IPS-18a (cell line): ENCODE results near the gene LIMK2.
"Not testable (repeated sequence)": the region's sequence is repeated elsewhere in the genome, so short reads cannot be mapped to it uniquely, and the experiment has no call there.

ENCODE experiments used
- H3K27ac ChIP-seq: one replicate; pipeline ENCODE4 v1.5.1; 2013; ENCODE audit warnings: low read length
- H3K27me3 ChIP-seq: one replicate; pipeline ENCODE4 v1.6.1; 2013; ENCODE audit warnings: mild to moderate bottlenecking, low read length; ENCODE audit not compliant: control insufficient read depth, insufficient read depth
- H3K36me3 ChIP-seq: one replicate; pipeline ENCODE4 v1.6.1; 2013; ENCODE audit warnings: low read depth, low read length; ENCODE audit not compliant: control insufficient read depth
- H3K4me1 ChIP-seq: one replicate; pipeline ENCODE4 v1.6.1; 2013; ENCODE audit warnings: low read depth, low read length; ENCODE audit not compliant: control insufficient read depth
- H3K4me3 ChIP-seq: one replicate; pipeline ENCODE4 v1.5.1; 2013; ENCODE audit warnings: low read length
- H3K9ac ChIP-seq: one replicate; pipeline ENCODE4 v1.6.1; 2013; ENCODE audit warnings: mild to moderate bottlenecking, low read length, moderate library complexity
- H3K9me3 ChIP-seq: one replicate; pipeline ENCODE4 v1.6.1; 2013; ENCODE audit warnings: low read depth, low read length; ENCODE audit not compliant: control insufficient read depth

Gene LIMK2

GRCh38 chr22:31192513-31192912 lies 19.6 kb upstream of the LIMK2 start:
- no peak overlapping the region for H3K4me3 ChIP-seq
- no peaks in the 10 kb centered on the region for H3K9me3 ChIP-seq
- no peak overlapping the region for H3K9ac ChIP-seq
- H3K36me3 ChIP-seq: peaks cover 4% of the 10 kb centered on the region
- H3K4me1 ChIP-seq: no peaks in the 10 kb centered on the region
- H3K27me3 ChIP-seq: no peaks in the 10 kb centered on the region
- H3K27ac ChIP-seq: no peak overlapping the region

- no peak overlapping the region for H3K4me3 ChIP-seq
- no peak overlapping the region for H3K9ac ChIP-seq
- H3K4me1 ChIP-seq: no peaks in the 10 kb centered on the region
- no peaks in the 10 kb centered on the region for H3K27me3 ChIP-seq
- peaks cover 4% of the 10 kb centered on the region for H3K36me3 ChIP-seq
- no peak overlapping the region for H3K27ac ChIP-seq
- no peaks in the 10 kb centered on the region for H3K9me3 ChIP-seq
Measured at GRCh38 chr22:31193092-31193491, 19.0 kb upstream of the LIMK2 start.

GRCh38 chr22:31194681-31195080 lies 17.4 kb upstream of the LIMK2 start:
- H3K4me3 ChIP-seq, H3K27ac ChIP-seq, H3K36me3 ChIP-seq: not testable (repeated sequence)

GRCh38 chr22:31199187-31199586 lies 12.9 kb upstream of the LIMK2 start:
- Histone ChIP-seq H3K4me3 (no peak overlapping the region), H3K9ac (no peak overlapping the region), H3K36me3 (no peaks in the 10 kb centered on the region), H3K9me3 (no peaks in the 10 kb centered on the region), H3K4me1 (no peaks in the 10 kb centered on the region), H3K27ac (no peak overlapping the region), H3K27me3 (no peaks in the 10 kb centered on the region)

More at GRCh38 chr22:31194681-31195080, 17.4 kb upstream of the LIMK2 start:
- H3K4me1 ChIP-seq, H3K9me3 ChIP-seq, H3K9ac ChIP-seq, H3K27me3 ChIP-seq: not testable (repeated sequence)

GRCh38 chr22:31204352-31204984 lies 7.6 kb upstream of the LIMK2 start:
- H3K27ac ChIP-seq, H3K4me3 ChIP-seq, H3K27me3 ChIP-seq, H3K9ac ChIP-seq, H3K36me3 ChIP-seq, H3K4me1 ChIP-seq, H3K9me3 ChIP-seq: not testable (repeated sequence)

GRCh38 chr22:31205059-31205458 lies 7.0 kb upstream of the LIMK2 start:
- not testable (repeated sequence) for H3K36me3 ChIP-seq, H3K27ac ChIP-seq, H3K4me3 ChIP-seq, H3K9ac ChIP-seq, H3K9me3 ChIP-seq, H3K27me3 ChIP-seq, H3K4me1 ChIP-seq

GRCh38 chr22:31206460-31206859 lies 5.6 kb upstream of the LIMK2 start:
- not testable (repeated sequence) for H3K36me3 ChIP-seq, H3K4me3 ChIP-seq, H3K9ac ChIP-seq, H3K9me3 ChIP-seq, H3K27me3 ChIP-seq, H3K27ac ChIP-seq, H3K4me1 ChIP-seq

- Histone ChIP-seq H3K36me3 (no peaks in the 10 kb centered on the region), H3K27ac (no peak overlapping the region), H3K9me3 (no peaks in the 10 kb centered on the region), H3K9ac (no peak overlapping the region), H3K4me1 (no peaks in the 10 kb centered on the region), H3K4me3 (no peak overlapping the region), H3K27me3 (no peaks in the 10 kb centered on the region)
Measured at GRCh38 chr22:31206896-31207687, 5.0 kb upstream of the LIMK2 start.

- peaks cover 4% of the 10 kb centered on the region for H3K4me1 ChIP-seq
- H3K9ac ChIP-seq: no peak overlapping the region
Measured at GRCh38 chr22:31210556-31211421, 1.3 kb upstream of the LIMK2 start.

GRCh38 chr22:31211482-31211861 lies 626 bp upstream of the LIMK2 start:
- Histone ChIP-seq H3K4me1 (peaks cover 4% of the 10 kb centered on the region), H3K4me3 (peak overlapping the region; percentile 89), H3K27ac (no peak overlapping the region), H3K9me3 (no peaks in the 10 kb centered on the region), H3K27me3 (no peaks in the 10 kb centered on the region), H3K36me3 (no peaks in the 10 kb centered on the region), H3K9ac (no peak overlapping the region)

More at GRCh38 chr22:31210556-31211421, 1.3 kb upstream of the LIMK2 start:
- H3K4me3 ChIP-seq: no peak overlapping the region
- H3K27ac ChIP-seq: no peak overlapping the region
- no peaks in the 10 kb centered on the region for H3K27me3 ChIP-seq
- H3K9me3 ChIP-seq: no peaks in the 10 kb centered on the region
- H3K36me3 ChIP-seq: no peaks in the 10 kb centered on the region

- Histone ChIP-seq H3K4me1 (peaks cover 4% of the 10 kb centered on the region), H3K9me3 (no peaks in the 10 kb centered on the region), H3K27me3 (no peaks in the 10 kb centered on the region), H3K27ac (no peak overlapping the region), H3K9ac (peak overlapping the region; percentile 94), H3K36me3 (no peaks in the 10 kb centered on the region), H3K4me3 (peak overlapping the region; percentile 89)
Measured at GRCh38 chr22:31212783-31213629, 908 bp downstream of the LIMK2 start.
